Measurements from ENCODE around the gene DPYD. TPM values are rescaled to one million over a fixed set of nuclear protein-coding genes. Genes with fewer than 3 reads are reported as not detected.

Gene DPYD
- total RNA-seq, 2 donors from 2014 or later, result 9.2 to 17.5 TPM

GRCh38 chr1:97781762-97782337 is 139.0 kb downstream of the DPYD start:
- Mint-ChIP-seq H3K27me3 (ENCODE audit: insufficient read depth) (no peaks in the 10 kb centered on the region), H3K4me3 (no peak overlapping the region)
- H3K4me3 ChIP-seq (ENCODE audit: low read length), result no peak overlapping the region

GRCh38 chr1:97780884-97781283 is 139.9 kb downstream of the DPYD start:
- DNase-seq, result no peak
- Mint-ChIP-seq H3K4me3 (no peak overlapping the region), H3K36me3 (ENCODE audit: low read depth) (no peaks in the 10 kb centered on the region), H3K9me3 (no peaks in the 10 kb centered on the region), H3K27me3 (ENCODE audit: insufficient read depth) (no peaks in the 10 kb centered on the region), H3K27ac (no peak overlapping the region), H3K4me1 (no peaks in the 10 kb centered on the region)
- TF ChIP-seq CTCF (conservative IDR thresholded peaks at IDR 0.05), result no peak
- no peak overlapping the region for H3K27ac ChIP-seq (ENCODE audit: low read depth, low read length)
- no peaks in the 10 kb centered on the region for H3K9me3 ChIP-seq (ENCODE audit: control insufficient read depth, low read length)
- WGBS, 2 experiments (ENCODE audit: insufficient coverage in 1 of 2, insufficient read length in 1 of 2), result 82% methylated on average over 2 of the region's 2 CpGs; no CpG with 5 or more reads in 1 of the 2 experiments
- H3K4me3 ChIP-seq (ENCODE audit: low read length), result no peak overlapping the region
- no peaks in the 10 kb centered on the region for H3K4me1 ChIP-seq (ENCODE audit: control insufficient read depth, insufficient read depth, low read length)
- no peaks in the 10 kb centered on the region for H3K36me3 ChIP-seq (ENCODE audit: control insufficient read depth, insufficient read depth, low read length)
- no peaks in the 10 kb centered on the region for H3K27me3 ChIP-seq (ENCODE audit: control insufficient read depth, insufficient read depth, low read length, poor library complexity, severe bottlenecking)
- H3K9ac ChIP-seq (ENCODE audit: extremely low read depth, low read length, poor library complexity, severe bottlenecking), result no peak overlapping the region

More at GRCh38 chr1:97781762-97782337, 139.0 kb downstream of the DPYD start:
- no peaks in the 10 kb centered on the region for H3K36me3 ChIP-seq (ENCODE audit: control insufficient read depth, insufficient read depth, low read length)
- 90 to 100% methylated on average over 2 to 4 of the region's 4 CpGs for WGBS, 2 experiments (ENCODE audit: insufficient coverage in 1 of 2, insufficient read length in 1 of 2)
- no peak for TF ChIP-seq CTCF (conservative IDR thresholded peaks at IDR 0.05)
- H3K27me3 ChIP-seq (ENCODE audit: control insufficient read depth, insufficient read depth, low read length, poor library complexity, severe bottlenecking), result no peaks in the 10 kb centered on the region
- H3K4me1 Mint-ChIP-seq, result no peaks in the 10 kb centered on the region
- H3K27ac Mint-ChIP-seq, result no peak overlapping the region
- no peaks in the 10 kb centered on the region for H3K36me3 Mint-ChIP-seq (ENCODE audit: low read depth)
- H3K9me3 Mint-ChIP-seq, result no peaks in the 10 kb centered on the region
- no peaks in the 10 kb centered on the region for H3K9me3 ChIP-seq (ENCODE audit: control insufficient read depth, low read length)
- H3K4me1 ChIP-seq (ENCODE audit: control insufficient read depth, insufficient read depth, low read length), result no peaks in the 10 kb centered on the region
- H3K9ac ChIP-seq (ENCODE audit: extremely low read depth, low read length, poor library complexity, severe bottlenecking), result no peak overlapping the region
- DNase-seq, result no peak
- H3K27ac ChIP-seq (ENCODE audit: low read depth, low read length), result no peak overlapping the region

- no peak for DNase-seq
- peaks cover 6% of the 10 kb centered on the region for H3K9me3 Mint-ChIP-seq
- H3K36me3 Mint-ChIP-seq (ENCODE audit: low read depth), result no peaks in the 10 kb centered on the region
- no peak for TF ChIP-seq CTCF (conservative IDR thresholded peaks at IDR 0.05)
- Histone ChIP-seq H3K4me1 (ENCODE audit: control insufficient read depth, insufficient read depth, low read length) (no peaks in the 10 kb centered on the region), H3K9me3 (ENCODE audit: control insufficient read depth, low read length) (no peaks in the 10 kb centered on the region), H3K4me3 (ENCODE audit: low read length) (no peak overlapping the region), H3K27ac (ENCODE audit: low read depth, low read length) (no peak overlapping the region), H3K36me3 (ENCODE audit: control insufficient read depth, insufficient read depth, low read length) (no peaks in the 10 kb centered on the region), H3K27me3 (ENCODE audit: control insufficient read depth, insufficient read depth, low read length, poor library complexity, severe bottlenecking) (no peaks in the 10 kb centered on the region), H3K9ac (ENCODE audit: extremely low read depth, low read length, poor library complexity, severe bottlenecking) (no peak overlapping the region)
- no peaks in the 10 kb centered on the region for H3K27me3 Mint-ChIP-seq (ENCODE audit: insufficient read depth)
- H3K27ac Mint-ChIP-seq, result no peak overlapping the region
- H3K4me3 Mint-ChIP-seq, result no peak overlapping the region
- H3K4me1 Mint-ChIP-seq, result no peaks in the 10 kb centered on the region
Measured at GRCh38 chr1:97778718-97779117, 142.1 kb downstream of the DPYD start.

Data from endodermal cell (in vitro differentiated cells).